ENCODE results near the gene ANO1.

ANO1 gene

GRCh38 chr11:70164705-70165104 is 86.6 kb downstream of the ANO1 start:
- DNase-seq (ENCODE audit: low read depth) = no peak

DNA sequence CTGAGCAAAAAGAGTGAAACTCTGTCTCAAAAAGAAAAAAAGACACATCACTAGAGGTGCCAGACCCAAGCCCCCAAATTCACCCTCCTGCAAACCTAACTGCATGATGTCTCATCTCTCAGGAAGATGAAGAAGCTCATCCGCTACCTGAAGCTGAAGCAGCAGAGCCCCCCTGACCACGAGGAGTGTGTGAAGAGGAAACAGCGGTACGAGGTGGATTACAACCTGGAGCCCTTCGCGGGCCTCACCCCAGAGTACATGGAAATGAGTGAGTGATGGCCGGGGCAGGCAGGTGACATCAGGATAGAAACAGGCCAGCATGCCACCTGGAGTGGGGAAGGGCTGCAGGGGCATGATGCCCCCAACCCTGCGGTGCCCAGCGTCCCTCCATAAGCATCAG is 89.0 kb downstream of the ANO1 start:
- DNase-seq (ENCODE audit: low read depth) = no peak

- DNase-seq (ENCODE audit: low read depth) = no peak
These were observed 89.7 kb downstream of the ANO1 start for GRCh38 chr11:70167723-70168404.

- DNase-seq (ENCODE audit: low read depth) = no peak
These were observed 90.3 kb downstream of the ANO1 start for GRCh38 chr11:70168405-70168754.

GRCh38 chr11:70169127-70169526 is 91.0 kb downstream of the ANO1 start:
- DNase-seq (ENCODE audit: low read depth) = no peak

- DNase-seq (ENCODE audit: low read depth) = no peak
These were observed 91.5 kb downstream of the ANO1 start for GRCh38 chr11:70169632-70170031.

- no peak for DNase-seq (ENCODE audit: low read depth)
These were observed 92.6 kb downstream of the ANO1 start for GRCh38 chr11:70170596-70171210.

GRCh38 chr11:70173018-70173417 is 94.9 kb downstream of the ANO1 start:
- no peak for DNase-seq (ENCODE audit: low read depth)

DNA sequence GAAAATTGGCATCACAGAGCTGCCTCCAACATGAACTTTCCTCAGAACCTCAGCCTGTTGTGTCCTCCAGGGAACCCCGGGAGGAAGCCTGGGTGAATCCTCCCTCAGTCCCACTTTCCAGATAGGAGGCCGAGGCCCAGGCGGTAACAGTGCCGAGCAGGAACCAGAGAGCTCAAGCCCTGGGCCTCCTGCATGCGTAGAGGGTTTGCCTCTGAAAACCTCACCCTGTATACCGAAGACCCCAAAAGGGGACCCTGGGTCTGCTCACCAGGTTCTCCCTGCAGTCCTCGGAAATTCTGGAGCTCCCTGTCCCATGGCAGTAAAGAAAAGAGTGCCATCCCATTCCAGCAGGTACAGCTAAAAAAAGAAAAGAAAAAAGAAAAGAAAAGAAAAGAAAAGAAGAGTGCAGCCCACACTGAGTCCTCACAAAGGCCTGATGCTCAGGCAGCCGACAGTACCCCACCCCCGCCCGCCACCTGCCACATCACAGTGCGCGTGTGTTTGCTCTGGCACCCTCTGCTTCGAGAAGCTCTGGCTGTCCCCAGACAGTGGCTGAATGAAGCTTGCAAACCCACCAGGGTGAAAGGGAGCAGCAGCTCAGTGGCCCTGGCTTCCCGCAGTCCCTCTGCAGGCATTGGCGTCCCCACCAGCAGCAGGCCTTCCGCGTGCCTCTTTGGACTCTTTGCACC is 96.6 kb downstream of the ANO1 start:
- no peak for DNase-seq (ENCODE audit: low read depth)

DNA sequence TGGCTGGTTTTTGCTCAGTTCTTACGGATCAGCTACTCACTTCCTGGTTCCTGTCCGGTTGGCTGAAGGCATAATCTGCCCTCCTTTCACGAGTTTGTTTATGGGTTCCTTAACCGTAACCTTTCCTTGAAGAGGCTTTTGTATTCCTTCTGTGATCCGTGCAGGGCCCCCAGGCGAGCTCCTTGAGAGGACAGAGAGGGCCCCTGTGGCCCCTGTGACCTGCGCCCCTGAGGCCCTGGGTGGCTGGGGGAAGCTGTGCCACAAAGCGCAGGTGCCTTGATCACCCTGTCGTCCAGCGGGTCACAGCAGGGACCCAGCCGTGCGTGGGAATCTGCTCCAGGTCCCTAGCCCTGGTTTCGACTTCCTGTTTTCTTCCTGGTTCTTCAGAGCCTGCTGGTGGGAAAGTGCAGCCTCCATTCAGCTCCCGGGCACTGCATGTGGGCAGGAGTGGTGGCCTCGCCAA is 97.2 kb downstream of the ANO1 start:
- no peak for DNase-seq (ENCODE audit: low read depth)

DNA sequence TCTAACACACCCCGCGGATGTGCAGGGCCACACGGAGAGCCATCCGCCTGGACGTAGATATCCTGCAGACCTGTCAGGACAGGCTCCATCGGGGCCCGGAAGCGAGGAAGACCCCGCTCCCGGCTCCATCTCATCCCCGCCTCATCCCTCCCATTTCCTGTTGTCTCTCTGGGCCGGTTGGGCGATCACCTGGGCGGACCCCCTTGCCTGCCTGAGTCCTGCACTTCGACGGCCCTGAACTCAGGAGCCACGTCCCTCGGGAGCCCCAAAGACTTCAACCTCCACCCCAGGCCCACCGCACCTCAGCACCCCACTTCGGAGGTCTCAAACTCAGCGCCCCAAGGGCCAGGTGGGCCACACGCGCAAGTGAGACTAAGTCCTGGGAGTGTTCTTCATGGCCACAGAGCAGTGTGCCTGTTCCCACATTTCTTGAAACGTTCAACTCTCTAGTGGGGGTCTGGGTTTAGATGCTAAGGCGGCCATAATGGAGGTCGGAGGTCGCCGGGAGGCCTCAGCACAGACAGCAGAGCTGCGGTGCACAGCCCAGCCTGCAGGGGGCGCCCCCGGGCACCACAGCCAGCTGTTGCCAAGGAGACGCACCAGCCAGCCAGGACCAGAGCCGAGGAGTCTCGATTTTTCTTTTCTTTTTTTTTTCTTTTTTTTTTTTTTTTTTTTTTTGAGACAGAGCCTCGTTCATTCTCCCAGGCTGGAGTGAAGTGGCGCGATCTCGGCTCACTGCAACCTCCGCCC is 99.0 kb downstream of the ANO1 start:
- peak; percentile 19 for DNase-seq (ENCODE audit: low read depth)

DNA sequence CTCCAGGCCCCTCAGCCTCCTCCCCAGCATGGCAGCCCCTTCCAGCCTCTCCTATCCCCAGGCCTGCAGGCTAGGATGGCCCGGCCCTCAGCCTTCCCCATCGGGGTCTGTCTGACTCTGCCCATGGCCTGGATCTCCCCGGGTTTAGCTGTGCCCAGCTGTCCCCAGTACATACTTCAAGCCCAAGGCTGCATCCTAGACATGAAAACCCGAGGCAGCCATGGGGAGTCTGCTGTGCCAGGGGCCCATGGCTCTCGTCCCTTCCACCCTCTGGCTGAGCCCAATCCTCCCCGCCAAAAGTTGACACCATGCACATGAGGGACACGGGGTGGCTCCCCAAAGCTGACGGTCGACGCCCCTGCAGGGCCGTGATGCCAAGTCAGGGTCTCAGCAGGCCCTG is 102.8 kb downstream of the ANO1 start:
- no peak for DNase-seq (ENCODE audit: low read depth)

GRCh38 chr11:70182266-70182665 is 104.1 kb downstream of the ANO1 start:
- DNase-seq (ENCODE audit: low read depth) = no peak

- no peak for DNase-seq (ENCODE audit: low read depth)
These were observed 104.9 kb downstream of the ANO1 start for GRCh38 chr11:70183032-70183431.

- DNase-seq (ENCODE audit: low read depth) = no peak
These were observed 105.5 kb downstream of the ANO1 start for GRCh38 chr11:70183483-70184176.

DNA sequence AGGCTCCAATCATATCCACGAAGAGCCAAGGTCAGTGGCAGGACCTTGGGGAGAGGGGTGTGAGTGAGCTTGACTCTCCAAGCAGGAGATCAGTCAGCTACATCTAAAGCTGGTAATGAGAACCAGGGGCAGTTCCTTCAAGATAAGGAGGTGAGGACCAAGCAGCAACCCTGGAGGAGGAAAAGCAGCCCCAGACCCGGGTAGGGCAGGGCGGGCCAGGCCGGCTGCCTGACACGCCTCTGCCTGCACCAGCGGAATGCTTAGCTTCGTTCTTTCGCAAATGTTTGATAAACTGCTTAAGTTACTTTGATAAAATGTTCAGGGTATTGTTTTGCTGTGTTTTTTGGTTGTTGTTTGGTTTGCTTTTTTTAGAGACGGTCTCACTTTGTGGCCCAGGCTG is 106.3 kb downstream of the ANO1 start:
- DNase-seq (ENCODE audit: low read depth) = no peak

DNA sequence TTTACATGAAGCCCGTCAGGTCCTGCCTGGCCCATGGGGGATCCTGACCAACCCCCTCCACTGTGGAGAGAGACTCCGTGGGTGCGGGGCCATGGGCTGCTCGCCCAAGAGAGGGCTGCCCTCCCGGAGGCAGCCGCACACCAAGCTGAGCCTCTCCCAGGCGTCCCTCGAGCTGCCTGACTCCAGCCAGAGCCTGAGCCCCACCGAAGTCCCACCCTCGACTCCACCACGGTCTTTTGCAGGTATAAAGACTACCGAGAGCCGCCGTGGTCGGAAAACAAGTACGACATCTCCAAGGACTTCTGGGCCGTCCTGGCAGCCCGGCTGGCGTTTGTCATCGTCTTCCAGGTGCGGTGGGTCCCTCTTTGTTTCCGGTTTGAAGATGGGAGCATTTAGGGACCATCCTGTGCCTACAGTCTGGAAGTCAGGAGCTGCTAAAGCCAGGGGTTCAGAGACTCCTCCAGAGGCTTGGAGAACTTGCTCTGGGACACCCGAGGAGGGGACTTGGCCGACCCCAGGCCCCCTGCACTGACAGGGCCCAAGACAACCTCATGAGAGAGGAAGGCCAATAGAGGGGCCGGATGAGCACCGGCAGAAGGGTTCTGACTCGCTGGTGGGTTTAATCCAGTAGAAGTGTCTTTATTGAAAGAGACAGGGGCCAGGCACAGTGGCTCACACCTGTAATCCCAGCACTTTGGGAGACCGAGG is 107.4 kb downstream of the ANO1 start:
- no peak for DNase-seq (ENCODE audit: low read depth)

- no peak for DNase-seq (ENCODE audit: low read depth)
These were observed 108.3 kb downstream of the ANO1 start for GRCh38 chr11:70186420-70186819.

DNA sequence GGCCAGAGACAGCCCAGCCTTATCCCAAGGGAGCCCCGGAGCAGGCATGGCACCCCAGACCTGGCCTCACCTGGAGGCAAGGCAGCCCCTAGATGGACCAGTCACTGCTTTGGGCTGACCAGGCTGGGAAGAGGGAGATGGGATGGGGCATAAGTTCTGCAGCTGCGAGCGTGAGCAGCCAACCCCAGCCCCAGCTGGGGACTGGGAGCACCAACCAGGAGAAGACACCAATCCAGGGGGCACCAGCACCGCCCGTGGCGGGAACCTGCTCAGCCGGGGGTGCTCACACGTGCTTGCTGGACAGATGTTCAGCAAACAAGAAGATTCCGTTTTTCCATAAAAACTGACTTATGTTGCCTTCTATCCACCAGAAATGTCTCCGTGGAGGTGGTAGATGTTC is 108.8 kb downstream of the ANO1 start:
- DNase-seq (ENCODE audit: low read depth) = no peak

GRCh38 chr11:70187771-70188170 is 109.7 kb downstream of the ANO1 start:
- no peak for DNase-seq (ENCODE audit: low read depth)

GRCh38 chr11:70189622-70190021 is 111.5 kb downstream of the ANO1 start:
- no peak for DNase-seq (ENCODE audit: low read depth)

Data from activated T-cell treated with anti-CD3 and anti-CD28 coated beads for 1 hour (primary cell).